Heart right ventricle (tissue), 16 donors: ENCODE measurements around the gene MBP. TPM values are rescaled to one million over a fixed set of nuclear protein-coding genes. Genes with fewer than 3 reads are reported as not detected.

Experiments used
- ATAC-seq, 8 donors: fragments of 200-7000 bp; cut with Tn5 transposase; one replicate each; pipeline ENCODE4 v1.9.1; 2020; ENCODE audit warnings: mild to moderate bottlenecking in 8 of 8, moderate library complexity in 8 of 8, moderate number of reproducible peaks in 1 of 8
- DNase-seq, 2 donors: peaks; one replicate each; pipeline ENCODE4 v3.0.0-alpha.2; 2020
- H3K27ac ChIP-seq, 10 donors: fragments of 200-600 bp; sonication (generic) in 2 of 10; one replicate each; pipeline versions ENCODE4 v1.5.0 to v1.8.0; 2020 to 2022; ENCODE audit warnings: mild to moderate bottlenecking in 3 of 10
- H3K27me3 ChIP-seq, 7 donors: fragments of 200-600 bp; one replicate each; pipeline ENCODE4 v1.8.0; 2021 to 2022; ENCODE audit warnings: mild to moderate bottlenecking in 2 of 7
- H3K36me3 ChIP-seq, 9 donors: fragments of 200-600 bp; sonication (generic) in 1 of 9; one replicate each; pipeline versions ENCODE4 v1.5.0 to v1.8.0; 2020 to 2022; ENCODE audit warnings: mild to moderate bottlenecking in 2 of 9
- H3K4me1 ChIP-seq, 9 donors: fragments of 200-600 bp; sonication (generic) in 1 of 9; one replicate each; pipeline versions ENCODE4 v1.5.0 to v1.8.0; 2020 to 2022; ENCODE audit warnings: mild to moderate bottlenecking in 4 of 9
- H3K4me3 ChIP-seq, 10 donors: fragments of 200-600 bp; sonication (generic) in 2 of 10; one replicate each; pipeline versions ENCODE4 v1.5.0 to v1.8.0; 2020 to 2022; ENCODE audit warnings: mild to moderate bottlenecking in 7 of 10, moderate library complexity in 2 of 10
- H3K9me3 ChIP-seq, 11 donors: fragments of 200-600 bp in 10 of 11; sonication (generic) in 2 of 11; one replicate each; pipeline versions ENCODE4 v1.5.0 to v1.8.0; 2013 to 2022; ENCODE audit warnings: mild to moderate bottlenecking in 2 of 11, control low read depth in 1 of 11, moderate library complexity in 1 of 11
- WGBS, 2 donors: extraction: QIAGEN DNeasy Blood & Tissue Kit; methylation state at CpG; one replicate each; pipeline ENCODE4 v1.1.7; 2013; ENCODE audit warnings: inconsistent platforms in 1 of 2; 5-methylcytosine and 5-hydroxymethylcytosine counted together
- intact Hi-C, 10 donors: fragments of 100-400 bp; cut with DNase I; formaldehyde crosslinking; loops; one replicate each; pipeline versions ENCODE4 v1.11.1 to v1.14.2; 2022
- polyA plus RNA-seq, 2 donors: library from polyadenylated mRNA; stranded (reverse); fragments of 200-250 nt; gene quantifications; one replicate each; pipeline ENCODE4 v1.2.3, GENCODE V29; 2013
- total RNA-seq, 10 donors: library from RNA; stranded (reverse); fragmentation: NEBNext Ultra II Directional in 3 of 10; extraction: Animal tissue kit (Norgen Biotek cat#: 25700) in 3 of 10; gene quantifications; one replicate each; pipeline versions ENCODE4 v1.2.1 to v1.2.4, GENCODE V29; 2021 to 2023
- TF ChIP-seq, protein P1 (sequence below), 9 donors: fragments of 200-600 bp; sonication (generic) in 2 of 9; IDR thresholded peaks; one replicate each; pipeline versions ENCODE4 v1.5.0 to v1.8.0; 2021 to 2022; ENCODE audit warnings: antibody characterized with exemption in 9 of 9, mild to moderate bottlenecking in 5 of 9, moderate library complexity in 1 of 9
- donor health status: Arrhythmogenic right ventricular cardiomyopathy.
- donor health status: ischemic (EF 13 %, LVEDD 7.1; RV severe dilation, severe dysfunction).
- donor health status: healthy with polysubstance abuse.
- donor health status: DM: no; HTN: yes; CAD: no.
- donor health status: DM: no; HTN: no; CAD: no.
- donor health status: ischemic (EF 25% LVEDD 6.9; RV normal size, moderate dysfunction).
- donor health status: ischemic (EF 25% LVEDD 5.7; RV mildly dilated, moderate dysfunction).
- donor health status: healthy.
- donor health status: DM: yes; HTN: yes; CAD: no.
- donor health status: Ischemic cardiomyopathy.
- donor health status: ischemic (EF 35%, LVEDD 5.7; RV mildly dilated, moderate dysfunction).
- donor health status: nonischemic (EF 11% LVEDD 7.7; RV severe dilation, severe dysfunction).
- donor health status: DM: yes; HTN: yes; CAD: no.
- donor health status: PGD.
- donor health status: ischemic (EF 29% LVEDD 5.4; RV normal size, mild dysfunction).
- donor health status: nonischemic (EF 23%, LVEDD 6.1; RV moderate dilation, normal function).

The MBP gene
- total and polyA plus RNA-seq, 12 donors, result 3.0 to 70.8 (median 43.9) TPM

DNA sequence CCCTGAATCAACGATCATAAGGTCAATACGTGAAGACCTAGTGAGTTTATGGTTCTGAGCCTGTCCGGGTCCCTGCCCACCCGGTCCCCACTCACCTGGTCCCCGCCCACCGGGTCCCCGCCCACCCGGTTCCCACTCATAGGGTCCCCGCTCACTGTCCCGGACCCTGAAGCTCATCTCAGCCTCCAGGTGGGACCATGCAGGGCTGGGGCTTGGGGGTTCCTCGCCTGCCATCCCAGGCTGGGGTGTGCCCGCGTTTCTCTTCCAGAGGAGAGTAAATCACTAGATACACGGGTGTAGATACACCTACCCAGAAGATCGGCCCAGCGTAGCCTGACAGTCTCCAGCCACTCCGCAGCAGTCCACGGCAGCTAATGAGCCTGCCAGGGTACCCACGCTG, 131.5 kb downstream of the MBP start:
- Histone ChIP-seq H3K36me3 (no peaks in the 10 kb centered on the region), H3K9me3 (no peaks in the 10 kb centered on the region), H3K4me3 (peak overlapping the region in 1 of 10 donors; percentile 41), H3K27me3 (no peaks in the 10 kb centered on the region), H3K4me1 (peaks cover 0 to 30% (median 4%) of the 10 kb centered on the region in 9 donors), H3K27ac (peak overlapping the region in 1 of 10 donors; percentile 25)
- TF ChIP-seq, protein P1, sequence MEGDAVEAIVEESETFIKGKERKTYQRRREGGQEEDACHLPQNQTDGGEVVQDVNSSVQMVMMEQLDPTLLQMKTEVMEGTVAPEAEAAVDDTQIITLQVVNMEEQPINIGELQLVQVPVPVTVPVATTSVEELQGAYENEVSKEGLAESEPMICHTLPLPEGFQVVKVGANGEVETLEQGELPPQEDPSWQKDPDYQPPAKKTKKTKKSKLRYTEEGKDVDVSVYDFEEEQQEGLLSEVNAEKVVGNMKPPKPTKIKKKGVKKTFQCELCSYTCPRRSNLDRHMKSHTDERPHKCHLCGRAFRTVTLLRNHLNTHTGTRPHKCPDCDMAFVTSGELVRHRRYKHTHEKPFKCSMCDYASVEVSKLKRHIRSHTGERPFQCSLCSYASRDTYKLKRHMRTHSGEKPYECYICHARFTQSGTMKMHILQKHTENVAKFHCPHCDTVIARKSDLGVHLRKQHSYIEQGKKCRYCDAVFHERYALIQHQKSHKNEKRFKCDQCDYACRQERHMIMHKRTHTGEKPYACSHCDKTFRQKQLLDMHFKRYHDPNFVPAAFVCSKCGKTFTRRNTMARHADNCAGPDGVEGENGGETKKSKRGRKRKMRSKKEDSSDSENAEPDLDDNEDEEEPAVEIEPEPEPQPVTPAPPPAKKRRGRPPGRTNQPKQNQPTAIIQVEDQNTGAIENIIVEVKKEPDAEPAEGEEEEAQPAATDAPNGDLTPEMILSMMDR (IDR thresholded peaks at IDR 0.05), result no peak
- peak in 5 of 8 donors; percentile 12 to 43 (median 18) for ATAC-seq
- DNase-seq, result no peak
- intact Hi-C loops, result loop anchor here (2.0 to 10.0 kb wide), 13 partner anchors 41 to 701 kb away; partner anchors contain the start of gene MBP (in 4 of the 10)
- 86% methylated on average over 19 of the region's 19 CpGs for WGBS, 2 donors

DNA sequence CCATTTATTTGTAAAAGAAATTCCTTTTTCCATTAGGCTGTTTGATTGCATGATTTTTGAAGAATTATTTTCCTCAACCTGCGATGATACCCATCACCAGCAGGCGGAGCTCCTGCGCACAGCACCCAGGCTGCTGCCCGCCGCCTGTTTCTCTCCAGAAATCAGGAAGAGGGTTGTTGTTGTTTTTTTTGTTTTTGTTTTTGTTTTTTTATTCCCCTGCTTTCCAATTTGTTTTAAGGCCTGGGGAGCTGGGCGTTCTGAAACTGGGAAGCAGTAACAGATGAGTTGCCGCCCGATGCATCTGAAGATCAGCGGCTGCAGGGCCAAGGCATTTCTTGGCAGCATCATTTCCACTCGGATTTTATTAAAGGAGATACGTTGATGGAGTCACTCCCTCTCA, 132.1 kb downstream of the MBP start:
- H3K4me3 ChIP-seq, result peak overlapping the region in 5 of 10 donors; percentile 7 to 41 (median 26)
- TF ChIP-seq, protein P1 (IDR thresholded peaks at IDR 0.05), result peak; percentile 86 to 98 (median 95)
- H3K36me3 ChIP-seq, result no peaks in the 10 kb centered on the region
- ATAC-seq, result peak in 5 of 8 donors; percentile 18 to 61 (median 51)
- H3K9me3 ChIP-seq, result no peaks in the 10 kb centered on the region
- peaks cover 0 to 25% (median 4%) of the 10 kb centered on the region in 9 donors for H3K4me1 ChIP-seq
- no peaks in the 10 kb centered on the region for H3K27me3 ChIP-seq
- peak overlapping the region in 1 of 10 donors; percentile 25 for H3K27ac ChIP-seq
- DNase-seq, result peak in 1 of 2 donors; percentile 58
- 15 to 16% methylated on average over 11 of the region's 11 CpGs for WGBS, 2 donors
- intact Hi-C loops, result loop anchor here (1.0 to 10.0 kb wide), 14 partner anchors 42 to 702 kb away; partner anchors contain the start of gene MBP (in 4 of the 10)

DNA sequence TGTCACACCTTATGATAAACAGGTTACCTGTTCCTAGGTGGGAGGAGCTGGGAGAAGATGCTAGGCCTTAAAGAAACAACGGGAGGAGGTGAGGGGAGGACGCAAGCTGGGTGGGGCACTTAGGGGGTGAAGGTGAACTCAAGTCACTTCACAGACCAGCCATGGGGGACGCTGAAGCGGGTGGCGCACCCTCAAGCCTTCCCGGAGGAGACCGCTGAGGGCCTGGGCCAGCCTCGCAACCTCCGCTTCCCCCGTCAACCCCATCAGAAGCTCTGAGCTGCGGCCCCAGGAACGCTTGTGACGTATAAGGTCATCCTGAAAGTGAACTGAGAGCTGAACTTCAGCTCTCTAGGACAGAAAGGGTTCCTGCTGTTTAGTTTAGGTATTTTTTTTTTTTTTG, 133.5 kb downstream of the MBP start:
- no peak for ATAC-seq
- no peak for DNase-seq
- H3K27ac ChIP-seq, result no peak overlapping the region
- no peaks in the 10 kb centered on the region for H3K36me3 ChIP-seq
- TF ChIP-seq, protein P1 (IDR thresholded peaks at IDR 0.05), result no peak
- peaks cover 0 to 13% (median 4%) of the 10 kb centered on the region in 9 donors for H3K4me1 ChIP-seq
- peaks cover 0 to 3% (median 0%) of the 10 kb centered on the region in 11 donors for H3K9me3 ChIP-seq
- 88 to 91% methylated on average over 13 of the region's 13 CpGs for WGBS, 2 donors
- no peak overlapping the region for H3K4me3 ChIP-seq
- no peaks in the 10 kb centered on the region for H3K27me3 ChIP-seq
- intact Hi-C loops, result loop anchor here in 2 of 10 donors (2.0 to 5.0 kb wide), 2 partner anchors 20 to 213 kb away; no protein-coding TSS in a partner anchor

DNA sequence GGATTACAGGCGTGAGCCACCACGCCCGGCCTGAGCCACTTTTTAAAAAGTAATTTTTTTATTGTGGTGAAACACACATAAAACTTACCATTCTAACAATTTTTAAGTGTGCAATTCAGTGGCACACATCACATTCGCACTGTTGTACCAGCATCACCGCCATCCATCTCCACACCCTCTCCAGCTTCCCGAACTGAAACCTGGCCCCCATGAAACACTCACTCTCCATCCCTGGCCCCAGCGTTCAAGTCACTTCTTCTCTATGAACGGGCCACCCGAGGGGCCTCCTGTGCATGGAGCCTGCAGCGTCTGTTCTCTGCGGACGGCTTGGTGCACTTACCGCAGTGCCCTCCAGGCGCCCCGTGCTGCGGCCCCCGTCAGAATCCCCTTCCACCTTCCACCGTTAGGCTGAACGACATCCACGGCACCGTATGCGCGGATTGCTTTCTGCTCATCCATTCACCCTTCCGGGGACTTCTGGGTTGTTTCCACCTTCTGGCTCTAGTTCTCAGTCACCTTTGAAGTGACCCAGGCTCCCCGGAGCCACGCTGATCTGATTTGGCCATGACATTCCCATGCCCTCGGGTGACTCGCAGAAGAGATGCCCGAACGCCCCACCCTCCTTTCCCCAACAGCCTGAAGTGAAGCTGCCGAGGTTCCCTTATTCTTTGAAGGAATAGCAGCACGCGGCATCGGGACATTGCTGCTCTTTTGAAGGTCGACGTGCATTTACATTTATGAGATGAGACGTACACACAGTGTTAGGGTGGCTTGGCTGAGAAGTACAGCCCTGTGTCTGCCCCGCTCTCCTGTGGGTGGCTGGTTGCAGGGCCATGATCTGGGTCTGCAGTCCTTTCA, 134.4 kb downstream of the MBP start:
- TF ChIP-seq, protein P1 (IDR thresholded peaks at IDR 0.05), result no peak
- ATAC-seq (peak in 1 of 8 donors; percentile 29), DNase-seq (no peak)
- no peak overlapping the region for H3K27ac ChIP-seq
- H3K4me1 ChIP-seq, result peaks cover 0 to 8% (median 4%) of the 10 kb centered on the region in 9 donors
- intact Hi-C loops, result loop anchor here in 2 of 10 donors (2.0 to 5.0 kb wide), 2 partner anchors 19 to 214 kb away; no protein-coding TSS in a partner anchor
- no peak overlapping the region for H3K4me3 ChIP-seq
- no peaks in the 10 kb centered on the region for H3K27me3 ChIP-seq
- WGBS, 2 donors, result 86 to 89% methylated on average over 38 of the region's 38 CpGs
- H3K9me3 ChIP-seq, result peaks cover 0 to 3% (median 0%) of the 10 kb centered on the region in 11 donors
- H3K36me3 ChIP-seq, result no peaks in the 10 kb centered on the region
